GM19324 (cell line): ENCODE data around the gene PTGR2.
"Not testable (repeated sequence)": the region's sequence is repeated elsewhere in the genome, so short reads cannot be mapped to it uniquely, and the experiment has no call there.

Experiments
- ATAC-seq: cut with Tn5 transposase; IDR thresholded peaks from one replicate; pipeline ENCODE4 v1.9.1; 2021; ENCODE audit warnings: mild to moderate bottlenecking, moderate library complexity; ENCODE audit not compliant: unreplicated experiment, low FRiP score

Gene PTGR2

DNA sequence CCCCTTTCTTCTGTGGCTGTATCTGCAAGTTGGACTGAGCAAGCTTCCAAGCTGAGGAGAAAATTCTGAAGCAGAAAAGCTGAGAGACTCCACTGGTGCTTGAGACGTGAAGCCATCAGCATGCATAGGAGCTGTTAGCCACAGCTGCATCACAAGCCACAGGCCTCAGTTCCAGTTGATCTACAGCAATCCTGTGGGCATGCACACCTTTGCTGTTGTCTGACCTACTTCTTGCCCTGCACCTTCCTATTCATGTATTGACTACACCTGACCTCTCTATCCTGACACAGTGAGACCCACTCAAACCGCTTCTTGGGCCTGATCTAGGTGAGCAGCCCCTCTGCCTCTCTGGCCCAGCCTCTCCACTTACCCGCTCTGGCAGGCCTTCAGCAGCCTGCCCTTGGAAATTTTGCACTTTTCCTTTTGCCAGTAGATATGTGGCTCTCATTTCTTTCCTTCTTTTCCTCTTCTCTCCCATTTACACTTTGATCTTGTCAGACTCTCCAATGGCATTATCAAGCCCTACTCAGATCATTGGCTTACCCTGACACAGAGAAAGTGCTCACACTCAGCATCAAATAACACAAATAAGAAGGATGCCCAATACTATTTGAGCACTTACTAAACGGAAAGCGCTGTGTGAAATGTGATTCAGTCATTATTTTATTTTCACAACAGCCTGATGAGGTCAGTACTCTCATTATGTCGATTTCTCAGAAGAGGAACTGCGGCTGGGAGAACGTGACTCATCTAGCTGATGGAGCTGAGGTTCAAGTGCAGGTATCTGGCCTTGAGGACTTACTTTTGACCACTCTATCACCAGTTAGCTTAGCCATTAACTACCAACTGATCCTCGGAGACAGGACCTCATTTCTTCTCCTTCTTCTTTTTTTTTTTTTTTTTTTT, 21.9 kb upstream of the PTGR2 start:
- ATAC-seq, result no peak

GRCh38 chr14:73833034-73833433, 18.6 kb upstream of the PTGR2 start:
- ATAC-seq, result no peak

- no peak for ATAC-seq
Measured at GRCh38 chr14:73833530-73834260, 17.9 kb upstream of the PTGR2 start.

DNA sequence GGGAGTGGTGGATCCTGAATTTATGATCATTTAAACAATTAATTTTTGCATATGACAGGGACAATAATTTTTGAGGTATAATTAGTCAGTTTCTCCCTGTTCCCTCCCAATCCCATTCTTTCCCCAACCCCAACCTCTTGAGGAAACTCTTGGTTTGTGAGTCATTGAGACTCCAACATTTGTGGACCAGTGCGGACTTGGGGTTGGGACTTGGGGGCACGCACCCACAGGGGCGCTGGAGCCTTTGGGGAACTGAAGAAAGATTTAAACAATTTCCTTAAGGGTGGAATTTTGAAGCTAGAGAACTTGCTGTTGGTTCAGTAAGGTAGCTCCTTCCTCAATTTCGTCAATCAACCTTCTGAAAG, 17.4 kb upstream of the PTGR2 start:
- no peak for ATAC-seq

GRCh38 chr14:73838293-73839034, 13.2 kb upstream of the PTGR2 start:
- not testable (repeated sequence) for ATAC-seq

DNA sequence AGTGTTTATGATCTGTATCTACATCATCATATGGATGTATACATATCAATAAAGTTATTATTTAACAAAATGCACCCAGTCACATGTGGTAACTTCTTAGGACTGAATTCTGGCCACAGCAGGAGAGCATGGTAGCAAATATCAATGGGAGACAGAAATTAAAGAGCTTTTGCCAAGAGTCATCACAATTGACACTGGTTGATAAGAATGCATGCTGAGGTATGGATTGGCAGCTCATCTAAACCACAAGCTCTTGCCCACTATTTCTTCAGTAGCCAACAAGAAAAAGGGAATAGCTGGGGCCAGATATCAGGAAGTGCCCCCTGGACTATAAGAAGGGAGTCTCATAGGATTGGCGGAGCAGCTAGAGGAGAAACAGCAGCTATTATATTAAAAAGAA, 9.4 kb upstream of the PTGR2 start:
- ATAC-seq, result no peak

DNA sequence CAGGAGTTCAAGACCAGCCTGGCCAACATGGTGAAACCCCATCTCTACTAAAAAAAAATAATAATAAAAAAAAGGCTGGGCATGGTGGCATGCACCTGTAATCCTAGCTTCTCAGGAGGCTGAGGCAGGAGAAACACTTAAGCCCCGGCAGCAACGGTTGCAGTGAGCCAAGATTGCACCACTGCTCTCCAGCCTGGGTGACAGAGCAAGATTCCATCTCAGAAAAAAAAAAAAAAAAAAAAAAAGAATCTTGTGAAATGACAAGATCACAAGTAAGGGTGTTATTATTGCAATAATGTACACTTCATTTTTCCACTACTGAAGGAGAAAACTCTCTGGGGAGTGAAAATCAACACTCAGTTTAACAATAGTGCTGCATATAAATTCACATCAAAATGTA, 8.8 kb upstream of the PTGR2 start:
- no peak for ATAC-seq

GRCh38 chr14:73843296-73843695, 8.3 kb upstream of the PTGR2 start:
- no peak for ATAC-seq

GRCh38 chr14:73846947-73847346, 4.7 kb upstream of the PTGR2 start:
- no peak for ATAC-seq

DNA sequence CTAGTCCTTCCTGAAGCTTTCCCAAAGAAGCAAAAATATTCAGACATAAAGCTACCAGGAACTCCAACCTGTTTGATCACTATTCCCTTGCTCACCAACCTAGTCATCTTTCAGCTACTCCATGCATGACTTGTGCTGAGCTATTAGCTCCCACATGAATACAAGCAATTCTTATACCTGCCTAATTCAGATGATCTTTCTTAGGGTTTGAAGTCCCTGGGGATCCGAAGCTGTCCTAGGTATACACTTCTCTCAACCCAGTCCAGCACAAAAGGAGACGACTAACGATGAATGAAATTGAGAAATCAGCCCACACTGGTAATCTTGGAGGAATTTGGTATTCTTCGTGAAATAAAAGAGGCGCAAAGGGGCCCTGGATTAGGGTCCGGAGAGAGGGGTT, 631 bp upstream of the PTGR2 start:
- no peak for ATAC-seq

- ATAC-seq, result no peak
Measured at GRCh38 chr14:73859145-73859544, 7.5 kb downstream of the PTGR2 start.

- ATAC-seq, result no peak
Measured at GRCh38 chr14:73861073-73861472, 9.4 kb downstream of the PTGR2 start.

DNA sequence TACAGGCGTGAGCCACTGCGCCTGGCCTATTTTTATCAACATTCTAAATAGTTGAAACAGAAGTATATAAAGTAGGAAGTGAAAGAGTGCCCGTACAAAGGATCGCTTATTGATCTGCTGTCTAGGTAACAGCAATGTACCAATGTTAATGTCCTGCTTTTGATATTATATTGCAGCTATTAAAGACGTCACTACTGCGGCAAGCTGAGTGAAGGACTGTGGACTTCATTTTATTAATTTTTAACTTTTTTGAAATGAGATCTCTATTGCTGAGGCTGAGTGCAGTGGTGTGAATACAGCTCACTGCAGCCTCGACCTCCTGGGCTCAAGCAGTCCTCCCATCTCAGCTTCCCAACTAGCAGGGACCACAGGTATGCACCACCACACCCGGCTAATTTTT, 10.8 kb downstream of the PTGR2 start:
- ATAC-seq, result no peak

DNA sequence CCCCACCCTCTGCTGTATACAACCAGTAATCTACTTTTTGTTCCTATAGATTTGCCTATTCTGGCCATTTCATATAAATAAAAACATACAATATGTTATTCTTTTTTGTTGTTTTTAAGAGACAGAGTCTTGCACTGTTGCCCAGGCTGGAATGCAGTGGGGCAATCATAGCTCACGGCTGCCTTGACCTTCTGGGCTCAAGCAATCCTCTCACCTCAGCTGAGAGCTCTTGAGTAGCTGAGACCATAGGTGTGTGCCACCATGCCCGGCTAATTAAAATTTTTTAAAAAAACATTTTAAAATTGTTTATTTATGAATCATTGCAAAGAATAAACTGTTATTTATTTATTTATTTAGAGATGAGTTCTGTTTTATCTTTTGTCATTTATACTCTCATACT, 11.6 kb downstream of the PTGR2 start:
- ATAC-seq, result no peak

GRCh38 chr14:73865534-73866113, 14.0 kb downstream of the PTGR2 start:
- ATAC-seq, result no peak

DNA sequence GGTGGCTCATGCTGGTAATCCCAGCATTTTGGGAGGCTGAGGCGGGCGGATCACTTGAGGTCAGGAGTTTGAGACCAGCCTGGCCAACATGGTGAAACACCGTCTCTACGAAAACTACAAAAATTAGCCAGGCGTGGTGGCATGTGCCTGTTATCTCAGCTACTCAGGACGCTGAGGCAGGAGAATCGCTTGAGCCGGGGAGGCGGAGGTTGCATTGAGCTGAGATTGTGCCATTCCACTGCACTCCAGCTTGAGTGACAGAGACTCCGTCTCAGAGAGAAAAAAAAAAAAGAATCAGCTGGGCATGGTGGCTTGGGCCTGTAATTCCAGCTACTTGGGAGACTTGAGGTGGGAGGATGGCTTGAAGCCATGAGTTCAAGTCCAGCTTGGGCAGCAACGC, 18.1 kb downstream of the PTGR2 start:
- not testable (repeated sequence) for ATAC-seq

DNA sequence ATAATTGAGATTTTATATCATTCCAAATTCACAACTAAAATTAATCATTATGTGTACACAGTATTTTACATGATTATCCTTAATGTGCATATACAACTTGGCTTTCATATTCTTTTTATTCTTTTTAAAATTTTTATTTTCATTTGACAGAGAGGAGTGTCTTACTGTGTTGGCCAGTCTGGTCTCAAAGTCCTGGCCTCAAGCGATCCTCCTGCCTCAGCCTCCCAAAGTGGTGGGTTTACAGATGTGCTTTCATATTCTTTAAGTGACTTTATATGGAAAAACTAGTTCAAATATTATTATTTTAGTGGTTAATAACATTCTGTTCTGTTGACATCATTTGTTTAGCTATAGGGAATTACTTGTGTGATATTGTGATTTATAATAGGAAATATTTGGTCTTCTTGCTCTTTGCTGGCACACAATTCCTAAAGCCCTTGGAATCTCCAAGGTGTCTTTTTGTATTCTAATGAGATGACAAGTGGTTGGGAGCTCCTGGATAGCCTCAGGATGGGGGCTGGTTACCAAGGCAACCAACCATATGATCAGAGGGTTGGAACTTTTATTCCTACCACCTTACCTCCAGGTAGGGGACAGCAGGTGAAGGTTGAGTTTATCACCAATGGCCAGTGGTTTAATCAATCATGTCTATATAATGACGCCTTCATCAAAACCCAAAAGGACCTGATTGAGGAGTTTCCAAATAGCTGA, 19.0 kb downstream of the PTGR2 start:
- no peak for ATAC-seq

- no peak for ATAC-seq
Measured at GRCh38 chr14:73873660-73874059, 22.0 kb downstream of the PTGR2 start.

DNA sequence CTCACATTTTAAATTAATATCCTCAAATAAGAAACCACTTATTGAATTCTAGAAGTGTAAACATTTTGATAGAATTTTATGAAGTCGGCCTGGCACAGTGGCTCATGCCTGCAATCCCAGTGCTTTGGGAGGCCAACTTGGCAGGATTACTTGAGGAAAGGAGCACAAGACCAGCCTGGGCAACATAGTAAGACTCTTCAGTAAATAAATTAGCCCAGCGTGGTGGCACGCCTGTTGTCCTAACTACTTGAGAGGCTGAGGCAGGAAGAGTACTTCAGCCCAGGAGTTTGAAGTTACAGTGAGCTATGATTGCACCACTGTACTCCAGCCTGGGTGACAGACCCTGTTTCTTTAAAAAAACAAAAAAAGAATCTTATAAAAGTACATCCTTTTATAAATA, 26.2 kb downstream of the PTGR2 start:
- ATAC-seq, result no peak

DNA sequence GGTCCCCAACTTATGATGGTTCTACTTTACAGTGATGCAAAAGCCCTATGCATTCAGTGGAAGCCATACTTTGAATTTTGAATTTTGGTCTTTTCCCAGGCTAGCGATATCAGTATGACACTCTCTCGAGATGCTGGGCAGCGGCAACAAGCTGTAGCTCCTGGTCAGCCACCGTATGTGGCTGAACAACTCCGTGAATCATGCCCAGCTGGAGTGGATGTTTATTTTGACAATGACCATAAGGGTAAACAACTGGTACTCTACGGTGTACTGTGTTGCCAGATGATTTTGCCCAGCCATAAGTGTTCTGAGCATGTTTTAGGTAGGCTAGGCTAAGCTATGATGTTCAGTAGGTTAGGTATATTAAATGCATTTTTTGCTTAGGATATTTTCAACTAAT, 26.8 kb downstream of the PTGR2 start:
- ATAC-seq, result no peak
